Activated naive CD8-positive, alpha-beta T cell treated with anti-CD3 and anti-CD28 coated beads, Interleukin-2, amount 10 ng/mL, durations not matched to agents 7 days and 5 days (primary cell): ENCODE data around the gene VPS16. TPM values are rescaled to one million over a fixed set of nuclear protein-coding genes. Genes with fewer than 3 reads are reported as not detected.
"Not testable (repeated sequence)": the region's sequence is repeated elsewhere in the genome, so short reads cannot be mapped to it uniquely, and the experiment has no call there.

Source experiments
- ATAC-seq: fragments of 150-1000 bp; cut with Tn5 transposase; one replicate; pipeline ENCODE4 v1.10.0; 2021; ENCODE audit warnings: low read depth, moderate library complexity
- POLR2A ChIA-PET: fragments of 350-600 bp; sonication (Branson Sonifier 250); formaldehyde crosslinking; loops from one replicate; lab custom pipeline; 2021; ENCODE audit warnings: antibody characterized with exemption; lab: Charles Lee
- DNase-seq: peaks from one replicate; pipeline ENCODE4 v3.0.0; 2021
- H3K27ac Mint-ChIP-seq: one replicate; pipeline ENCODE4 v1.8.0; 2022; ENCODE audit warnings: mild to moderate bottlenecking, mixed read lengths
- H3K27me3 Mint-ChIP-seq: one replicate; pipeline ENCODE4 v1.8.0; 2022; ENCODE audit warnings: mild to moderate bottlenecking, moderate library complexity, mixed read lengths
- H3K36me3 Mint-ChIP-seq: one replicate; pipeline ENCODE4 v1.8.0; 2021; ENCODE audit warnings: mild to moderate bottlenecking, mixed read lengths
- H3K4me1 Mint-ChIP-seq: one replicate; pipeline ENCODE4 v1.8.0; 2021; ENCODE audit warnings: mixed read lengths
- H3K4me3 Mint-ChIP-seq: one replicate; pipeline ENCODE4 v1.8.0; 2022; ENCODE audit warnings: mild to moderate bottlenecking, moderate library complexity, mixed read lengths
- H3K9me3 Mint-ChIP-seq: one replicate; pipeline ENCODE4 v1.8.0; 2021; ENCODE audit warnings: mixed read lengths
- total RNA-seq, 2 experiments: library from RNA; stranded (reverse); gene quantifications; one replicate each; pipeline ENCODE4 v1.2.3, GENCODE V29; 2021

VPS16 gene
- total RNA-seq, 2 experiments from 2014 or later: 54.6 to 56.7 TPM

- Mint-ChIP-seq H3K27ac (no peak overlapping the region), H3K4me3 (no peak overlapping the region), H3K27me3 (no peaks in the 10 kb centered on the region), H3K4me1 (peaks cover 31% of the 10 kb centered on the region), H3K36me3 (peaks cover 30% of the 10 kb centered on the region), H3K9me3 (peaks cover 4% of the 10 kb centered on the region)
- ATAC-seq: no peak
- POLR2A ChIA-PET: no interaction called here
- no peak for DNase-seq
Observed at GRCh38 chr20:2889797-2890196, 49.3 kb downstream of the VPS16 start.

DNA sequence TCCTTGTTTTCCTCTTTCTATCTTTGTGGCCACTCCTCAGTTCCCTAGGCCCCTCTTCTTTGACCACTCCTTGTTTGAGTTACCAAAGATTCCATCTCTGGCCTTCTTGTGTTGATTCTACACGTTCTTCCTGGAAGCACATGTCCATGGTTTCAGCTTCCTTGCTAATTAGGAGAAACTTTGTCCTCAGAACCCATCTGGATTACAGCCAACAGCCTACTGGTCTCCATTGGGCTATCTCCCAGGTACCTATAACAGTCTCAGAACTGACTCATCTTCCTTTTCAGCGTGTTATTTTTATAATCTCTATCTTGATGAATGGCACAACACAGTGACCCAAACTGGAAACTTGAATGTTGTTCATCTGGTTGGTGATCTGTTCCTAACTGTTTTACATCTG is 50.2 kb downstream of the VPS16 start:
- no peak overlapping the region for H3K27ac Mint-ChIP-seq

GRCh38 chr20:2891343-2891742 is 50.8 kb downstream of the VPS16 start:
- Mint-ChIP-seq H3K4me1 (peaks cover 28% of the 10 kb centered on the region), H3K4me3 (no peak overlapping the region), H3K36me3 (peaks cover 33% of the 10 kb centered on the region), H3K27ac (no peak overlapping the region), H3K27me3 (no peaks in the 10 kb centered on the region), H3K9me3 (peaks cover 6% of the 10 kb centered on the region)
- ATAC-seq: no peak
- POLR2A ChIA-PET: no interaction called here
- no peak for DNase-seq

More for the DNA sequence above, 50.2 kb downstream of the VPS16 start:
- DNase-seq (no peak), ATAC-seq (no peak)
- H3K4me3 Mint-ChIP-seq: no peak overlapping the region
- no peaks in the 10 kb centered on the region for H3K27me3 Mint-ChIP-seq
- peaks cover 6% of the 10 kb centered on the region for H3K9me3 Mint-ChIP-seq
- peaks cover 28% of the 10 kb centered on the region for H3K4me1 Mint-ChIP-seq
- POLR2A ChIA-PET: no interaction called here
- H3K36me3 Mint-ChIP-seq: peaks cover 29% of the 10 kb centered on the region

DNA sequence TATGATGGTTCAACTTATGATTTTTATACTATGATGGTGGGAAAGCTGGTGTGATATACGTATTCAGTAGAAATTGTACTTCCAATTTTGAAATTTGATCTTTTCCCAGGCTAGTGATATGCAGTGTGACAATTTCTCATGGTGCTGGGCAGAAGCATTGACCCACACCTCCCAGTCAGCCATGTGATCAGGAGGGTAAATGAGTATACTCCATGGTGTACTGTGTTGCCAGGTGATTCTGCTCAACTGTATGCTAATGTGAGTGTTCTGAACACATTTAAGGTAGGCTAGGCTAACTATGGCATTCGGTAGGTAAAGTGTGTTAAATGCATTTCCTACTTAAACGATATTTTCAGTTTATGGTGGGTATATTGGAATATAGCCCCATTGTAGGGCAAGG is 51.8 kb downstream of the VPS16 start:
- peaks cover 40% of the 10 kb centered on the region for H3K36me3 Mint-ChIP-seq
- H3K27ac Mint-ChIP-seq: no peak overlapping the region
- H3K9me3 Mint-ChIP-seq: peaks cover 6% of the 10 kb centered on the region
- POLR2A ChIA-PET: no interaction called here
- no peak for DNase-seq
- ATAC-seq: no peak
- no peak overlapping the region for H3K4me3 Mint-ChIP-seq
- no peaks in the 10 kb centered on the region for H3K27me3 Mint-ChIP-seq
- H3K4me1 Mint-ChIP-seq: peaks cover 25% of the 10 kb centered on the region

DNA sequence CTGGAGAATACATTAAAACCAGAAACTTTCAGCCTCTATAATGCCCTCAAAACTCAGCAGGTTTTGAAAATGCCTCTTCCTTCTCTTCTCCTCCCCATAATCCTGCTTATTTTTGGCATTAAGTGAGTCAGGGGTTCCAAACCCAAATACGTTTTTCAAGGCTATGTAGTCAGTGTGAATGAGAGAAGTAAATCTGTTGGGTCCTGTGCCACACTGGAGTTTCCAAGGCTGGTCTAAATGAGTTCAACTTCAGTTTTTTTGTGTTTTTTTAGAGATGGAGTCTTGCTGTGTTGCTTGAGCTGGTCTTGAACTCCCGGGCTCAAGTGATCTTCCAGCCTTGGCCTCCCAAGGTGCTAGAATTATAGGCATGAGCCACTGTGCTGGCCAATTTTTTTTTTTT is 53.7 kb downstream of the VPS16 start:
- ATAC-seq: no peak
- Mint-ChIP-seq H3K9me3 (peaks cover 6% of the 10 kb centered on the region), H3K27ac (no peak overlapping the region), H3K4me1 (peaks cover 24% of the 10 kb centered on the region), H3K27me3 (no peaks in the 10 kb centered on the region), H3K4me3 (no peak overlapping the region), H3K36me3 (peaks cover 45% of the 10 kb centered on the region)
- POLR2A ChIA-PET: no interaction called here
- no peak for DNase-seq

- DNase-seq, H3K27me3 Mint-ChIP-seq, H3K4me3 Mint-ChIP-seq, ATAC-seq, H3K27ac Mint-ChIP-seq, POLR2A ChIA-PET, H3K9me3 Mint-ChIP-seq: not testable (repeated sequence)
- Mint-ChIP-seq H3K36me3 (peaks cover 48% of the 10 kb centered on the region), H3K4me1 (peaks cover 27% of the 10 kb centered on the region)
Observed at GRCh38 chr20:2895154-2895553, 54.6 kb downstream of the VPS16 start.

DNA sequence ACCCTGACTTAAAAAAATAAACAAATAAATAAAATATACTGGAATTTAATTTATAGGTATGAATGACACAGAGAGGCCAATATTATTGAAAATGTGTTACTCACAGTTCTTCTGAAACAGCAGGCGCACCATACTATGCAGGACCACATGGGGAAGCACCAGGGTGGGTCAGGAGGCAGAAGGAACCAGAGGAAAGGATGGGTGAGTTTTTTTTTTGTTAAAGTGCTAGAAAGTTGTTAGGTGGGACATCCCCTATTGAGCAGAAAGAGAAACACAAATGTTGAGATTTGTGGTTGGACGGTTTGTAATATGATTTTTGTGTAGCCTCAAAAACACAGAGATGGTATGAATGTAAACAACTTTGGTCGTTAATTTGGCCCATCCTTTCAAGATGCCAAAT is 58.7 kb downstream of the VPS16 start:
- H3K36me3 Mint-ChIP-seq: peaks cover 30% of the 10 kb centered on the region
- ATAC-seq (no peak), DNase-seq (no peak)
- POLR2A ChIA-PET: no interaction called here
- no peak overlapping the region for H3K4me3 Mint-ChIP-seq
- peaks cover 24% of the 10 kb centered on the region for H3K4me1 Mint-ChIP-seq
- no peaks in the 10 kb centered on the region for H3K27me3 Mint-ChIP-seq
- H3K9me3 Mint-ChIP-seq: peaks cover 5% of the 10 kb centered on the region
- no peak overlapping the region for H3K27ac Mint-ChIP-seq

DNA sequence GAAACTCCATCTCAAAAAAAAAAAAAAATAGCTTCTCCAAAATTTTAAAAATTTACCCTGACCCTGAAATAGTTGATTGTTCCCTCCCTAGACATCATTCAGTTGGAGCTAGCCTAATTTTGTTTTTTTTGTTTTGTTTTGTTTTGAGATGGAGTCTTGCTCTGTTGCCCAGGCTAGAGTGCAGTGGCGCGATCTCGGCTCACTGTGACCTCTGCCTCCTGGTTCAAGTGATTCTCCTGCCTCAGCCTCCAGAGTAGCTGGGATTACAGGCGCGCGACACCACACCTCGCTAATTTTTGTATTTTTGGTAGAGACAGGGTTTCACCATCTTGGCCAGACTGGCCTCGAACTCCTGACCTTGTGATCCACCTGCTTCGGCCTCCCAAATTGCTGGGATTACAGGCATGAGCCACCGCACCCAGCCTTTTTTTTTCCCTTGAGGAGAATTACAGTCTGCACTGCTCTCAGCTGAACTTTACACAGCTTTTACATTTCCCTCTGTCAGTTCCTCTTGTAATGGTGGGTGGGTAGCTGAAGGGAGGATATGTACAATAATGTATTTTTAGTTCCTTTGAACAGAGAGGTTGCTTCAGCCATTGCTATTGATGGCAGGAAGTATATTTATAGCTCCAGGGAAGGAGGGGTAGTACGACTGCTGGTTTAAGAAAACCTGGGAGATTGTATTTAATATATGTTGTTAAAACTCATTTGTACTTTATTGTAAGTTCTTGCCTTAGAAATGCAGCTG is 60.5 kb downstream of the VPS16 start:
- H3K36me3 Mint-ChIP-seq: peaks cover 28% of the 10 kb centered on the region
- peak overlapping the region; percentile 78 for H3K27ac Mint-ChIP-seq
- peak; percentile 88 for ATAC-seq

DNA sequence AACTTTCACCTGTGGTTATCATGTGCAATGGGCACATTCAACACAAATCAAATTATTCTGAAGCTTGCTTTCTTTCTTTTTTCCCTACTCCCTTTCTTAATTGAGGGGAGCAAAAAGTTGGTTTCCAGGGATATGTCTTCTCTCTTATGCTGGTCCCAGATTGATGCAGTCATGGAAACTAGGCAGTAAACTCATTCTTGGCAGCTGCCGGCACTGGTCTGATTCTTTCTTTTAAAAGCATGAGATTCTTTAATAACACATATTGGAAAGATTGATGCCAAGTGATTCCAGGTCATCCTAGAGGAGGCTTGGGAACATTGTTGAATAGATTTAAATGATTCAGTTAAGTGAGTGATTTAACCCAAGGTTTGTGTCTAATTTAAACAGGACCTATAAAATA is 61.7 kb downstream of the VPS16 start:
- H3K36me3 Mint-ChIP-seq: peaks cover 18% of the 10 kb centered on the region
- H3K4me1 Mint-ChIP-seq: peaks cover 23% of the 10 kb centered on the region
- no peak overlapping the region for H3K4me3 Mint-ChIP-seq

More for the DNA sequence above, 60.5 kb downstream of the VPS16 start:
- DNase-seq: no peak
- Mint-ChIP-seq H3K4me3 (peak overlapping the region; percentile 72), H3K9me3 (no peaks in the 10 kb centered on the region), H3K27me3 (no peaks in the 10 kb centered on the region), H3K4me1 (peaks cover 23% of the 10 kb centered on the region)
- POLR2A ChIA-PET: interaction anchor here (0.7 to 1.9 kb wide), 3 partner anchors 28 to 58 kb away, joined by 3 to 5 read pairs (median 3); partner anchors contain the start of gene PTPRA

GRCh38 chr20:2902818-2903217 is 62.3 kb downstream of the VPS16 start:
- ATAC-seq (no peak), DNase-seq (no peak)
- Mint-ChIP-seq H3K36me3 (peaks cover 15% of the 10 kb centered on the region), H3K4me3 (no peak overlapping the region), H3K27me3 (no peaks in the 10 kb centered on the region), H3K27ac (no peak overlapping the region), H3K9me3 (no peaks in the 10 kb centered on the region), H3K4me1 (peaks cover 21% of the 10 kb centered on the region)
- POLR2A ChIA-PET: no interaction called here

More for the DNA sequence above, 61.7 kb downstream of the VPS16 start:
- ATAC-seq (no peak), DNase-seq (no peak)
- Mint-ChIP-seq H3K27me3 (no peaks in the 10 kb centered on the region), H3K27ac (no peak overlapping the region), H3K9me3 (no peaks in the 10 kb centered on the region)
- POLR2A ChIA-PET: interaction anchor here (1.9 kb wide), 1 partner anchor 29 kb away, joined by 5 read pairs; the partner anchor contains the start of gene PTPRA

GRCh38 chr20:2903686-2904085 is 63.1 kb downstream of the VPS16 start:
- Mint-ChIP-seq H3K4me1 (peaks cover 21% of the 10 kb centered on the region), H3K27ac (no peak overlapping the region), H3K36me3 (peaks cover 15% of the 10 kb centered on the region), H3K9me3 (no peaks in the 10 kb centered on the region), H3K27me3 (no peaks in the 10 kb centered on the region), H3K4me3 (no peak overlapping the region)
- POLR2A ChIA-PET: no interaction called here
- no peak for DNase-seq
- no peak for ATAC-seq

GRCh38 chr20:2907519-2907918 is 67.0 kb downstream of the VPS16 start:
- H3K27me3 Mint-ChIP-seq: no peaks in the 10 kb centered on the region
- POLR2A ChIA-PET: no interaction called here
- H3K9me3 Mint-ChIP-seq: no peaks in the 10 kb centered on the region
- no peaks in the 10 kb centered on the region for H3K4me1 Mint-ChIP-seq
- DNase-seq (no peak), ATAC-seq (no peak)
- H3K4me3 Mint-ChIP-seq: no peak overlapping the region
- no peak overlapping the region for H3K27ac Mint-ChIP-seq
- H3K36me3 Mint-ChIP-seq: peaks cover 8% of the 10 kb centered on the region

DNA sequence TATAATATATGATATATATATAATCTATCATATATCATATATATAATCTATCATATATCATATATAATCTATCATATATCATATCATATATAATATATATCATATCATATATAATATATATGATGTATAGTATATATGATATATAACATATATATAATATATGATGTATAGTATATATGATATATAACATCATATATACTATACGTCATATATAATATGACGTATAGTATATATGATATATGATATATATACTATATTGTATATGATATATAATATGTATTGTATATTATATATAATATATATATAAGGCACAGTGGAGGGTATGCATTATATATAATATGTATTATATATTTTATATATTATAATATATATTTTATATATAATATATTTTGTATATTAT is 69.4 kb downstream of the VPS16 start:
- H3K9me3 Mint-ChIP-seq: no peaks in the 10 kb centered on the region
- DNase-seq (no peak), ATAC-seq (no peak)
- no peak overlapping the region for H3K4me3 Mint-ChIP-seq
- no peak overlapping the region for H3K27ac Mint-ChIP-seq
- H3K36me3 Mint-ChIP-seq: peaks cover 5% of the 10 kb centered on the region
- no peaks in the 10 kb centered on the region for H3K27me3 Mint-ChIP-seq
- H3K4me1 Mint-ChIP-seq: no peaks in the 10 kb centered on the region
- POLR2A ChIA-PET: no interaction called here

DNA sequence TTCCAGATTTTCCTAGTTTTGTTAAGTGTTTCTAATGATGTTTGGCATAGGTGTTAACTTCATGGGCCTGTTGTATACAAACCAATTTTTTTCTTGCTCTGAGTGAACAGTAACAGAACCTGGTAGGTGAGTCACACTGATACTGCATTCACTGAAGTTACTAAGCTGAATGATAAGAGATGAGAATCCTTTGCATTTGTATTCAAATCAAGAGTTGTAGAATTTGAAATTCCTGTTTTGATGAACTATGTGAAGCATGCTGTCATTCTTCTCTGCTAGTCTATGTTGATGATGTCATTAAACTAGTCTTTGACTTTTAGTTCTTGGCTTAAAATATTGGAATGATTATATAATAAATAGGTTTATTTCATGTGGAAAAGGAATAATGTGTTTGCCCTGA is 70.7 kb downstream of the VPS16 start:
- ATAC-seq (no peak), DNase-seq (no peak)
- POLR2A ChIA-PET: no interaction called here
- Mint-ChIP-seq H3K27me3 (no peaks in the 10 kb centered on the region), H3K9me3 (no peaks in the 10 kb centered on the region), H3K4me3 (no peak overlapping the region), H3K27ac (no peak overlapping the region), H3K36me3 (peaks cover 4% of the 10 kb centered on the region), H3K4me1 (peaks cover 1% of the 10 kb centered on the region)
